Endometrial microvascular endothelial cells (primary cell): ENCODE data around the gene CFAP74. TPM values are rescaled to one million over a fixed set of nuclear protein-coding genes. Genes with fewer than 3 reads are reported as not detected.

ENCODE experiments used
- in situ Hi-C: cut with HindIII; loops from 2 replicates; pipeline ENCODE4 v1.10.0; 2017; ENCODE audit warnings: low sequenced_read_pairs, low pct_unique_long_range_greater_than_20kb; ENCODE audit errors: inconsistent ontology term
- total RNA-seq: library from RNA; depleted of rRNA; stranded (reverse); fragments of >200 nt; gene quantifications from one replicate; pipeline ENCODE4 v1.2.3, GENCODE V29; 2015; ENCODE audit errors: inconsistent ontology term

Gene CFAP74
- total RNA-seq, 1 donor from 2014 or later = not detected

DNA sequence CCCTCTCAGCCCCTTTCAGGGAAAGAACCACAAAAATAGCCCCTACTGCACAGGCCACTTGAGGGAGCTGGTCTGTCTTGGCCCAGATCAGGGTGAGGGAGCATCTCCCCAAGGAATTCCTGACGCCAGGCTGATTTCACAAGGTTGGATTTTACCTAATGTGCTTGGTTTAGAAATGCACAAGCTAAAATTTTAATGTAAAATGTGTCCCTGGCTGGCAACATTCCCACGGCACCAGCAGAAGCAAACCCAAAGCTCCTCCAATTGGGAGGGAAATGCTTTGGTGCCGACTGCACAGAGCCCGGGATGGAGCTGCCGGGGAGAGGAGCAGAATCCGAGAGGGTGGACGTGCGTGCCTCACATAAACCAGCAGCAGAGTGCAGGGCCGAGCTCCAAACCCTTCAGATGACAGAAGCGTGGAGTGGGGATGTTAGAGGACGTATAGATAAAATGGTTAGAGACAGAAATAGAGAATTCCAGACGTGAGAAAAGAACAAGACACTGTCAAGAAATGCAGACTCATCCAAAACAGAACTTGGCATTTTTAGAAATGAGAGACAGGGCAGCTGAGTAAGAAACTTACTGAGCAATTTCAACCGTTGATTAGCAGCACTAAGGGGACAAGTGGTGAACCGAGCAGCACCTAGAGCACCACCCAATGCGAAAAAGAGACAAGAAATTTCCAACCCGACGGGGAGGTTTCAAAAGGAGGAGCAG lies 42.9 kb downstream of the CFAP74 start:
- in situ Hi-C loops = no loop called here

DNA sequence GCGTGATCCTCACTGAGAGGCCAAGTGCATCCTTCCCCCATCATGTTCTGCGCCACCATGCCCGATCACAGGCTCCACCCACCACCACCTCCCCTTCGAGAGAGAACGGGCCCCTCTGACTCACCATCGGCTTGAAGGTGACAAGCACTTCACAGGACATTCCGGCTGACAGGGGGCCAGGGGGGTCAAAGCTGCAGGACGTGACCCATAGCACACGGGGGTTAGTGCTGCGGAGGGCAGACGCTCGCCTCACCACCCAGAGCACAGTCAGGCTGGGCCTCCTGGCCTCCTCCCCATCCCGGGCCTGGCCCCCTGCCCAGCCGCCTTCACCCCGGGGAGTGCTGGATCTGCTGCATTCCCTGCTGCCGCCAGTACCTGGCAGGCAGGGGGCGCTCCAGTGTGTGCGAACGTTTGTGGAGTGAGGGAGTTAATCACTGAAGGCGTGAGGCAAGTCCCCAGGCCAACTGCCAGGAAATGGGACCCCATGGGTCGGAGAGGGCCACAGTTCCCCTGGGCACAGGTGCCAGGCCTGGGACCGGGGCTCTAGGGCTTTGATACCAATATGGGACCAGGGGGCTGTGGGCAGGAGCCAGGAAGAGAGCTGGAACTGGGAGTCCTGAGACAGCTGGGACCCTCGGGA lies 43.6 kb downstream of the CFAP74 start:
- in situ Hi-C loops = no loop called here

DNA sequence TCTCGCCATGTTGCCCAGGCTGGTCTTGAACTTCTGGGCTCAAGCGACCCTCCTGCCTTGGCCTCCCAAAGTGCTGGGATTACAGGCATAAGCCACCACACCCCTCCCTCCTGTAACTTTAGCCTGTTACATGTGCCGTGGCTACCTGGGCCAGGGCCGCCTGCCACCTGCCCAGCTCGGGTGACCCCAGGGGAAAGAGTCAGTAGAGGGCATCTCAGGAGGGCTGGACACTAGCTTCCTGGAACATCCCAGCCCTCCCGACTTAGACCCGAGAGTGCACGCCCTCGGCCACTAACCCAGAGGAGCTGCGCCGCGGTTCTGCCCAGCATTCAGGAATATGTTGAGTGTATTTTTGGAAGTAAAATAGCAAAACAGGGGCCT lies 44.1 kb downstream of the CFAP74 start:
- in situ Hi-C loops = no loop called here

DNA sequence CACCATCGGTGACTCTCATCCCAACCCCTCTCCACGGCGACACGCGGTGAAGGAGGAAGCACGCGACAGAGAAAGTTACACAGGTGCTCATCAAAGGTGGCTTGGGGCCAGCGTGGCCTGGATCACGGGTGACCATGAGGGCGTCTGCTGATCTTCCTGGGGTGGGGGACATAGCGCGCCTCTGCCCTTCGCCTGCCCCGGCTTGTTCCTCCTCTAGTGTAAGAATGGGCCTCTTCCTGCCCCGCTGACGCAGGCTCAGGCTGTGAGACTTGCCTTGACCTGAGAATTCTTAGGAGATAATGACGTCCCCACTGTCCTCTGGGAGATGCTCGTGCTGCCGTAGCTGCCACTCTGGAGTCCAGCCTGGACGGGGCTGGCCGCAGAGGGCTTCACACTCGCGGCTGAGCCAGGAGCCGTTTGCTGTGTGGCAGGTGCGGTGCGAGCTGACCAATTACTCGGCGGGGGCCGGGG lies 45.5 kb downstream of the CFAP74 start:
- in situ Hi-C loops = no loop called here

DNA sequence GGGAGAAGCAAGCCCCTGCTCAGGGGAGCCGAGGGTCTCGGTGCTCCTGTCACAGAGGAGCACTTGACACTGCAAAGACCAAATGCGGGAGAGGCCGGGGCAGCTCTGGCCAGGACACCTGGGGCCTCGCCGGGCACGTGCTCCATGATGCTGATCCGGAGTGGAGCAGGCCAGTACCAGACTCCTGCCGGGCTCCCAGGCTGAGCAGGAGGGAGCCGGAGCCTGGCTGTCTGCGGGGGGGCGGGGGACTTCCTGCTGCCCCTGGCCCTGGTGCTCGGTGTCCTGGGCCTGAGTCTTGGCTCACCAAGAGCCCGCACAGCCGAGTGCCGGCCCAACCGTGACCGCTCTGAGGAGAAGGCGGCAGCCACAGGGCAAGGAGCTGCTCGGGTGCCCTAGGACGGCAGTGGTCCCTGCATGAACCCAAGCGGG lies 46.0 kb downstream of the CFAP74 start:
- in situ Hi-C loops = no loop called here

DNA sequence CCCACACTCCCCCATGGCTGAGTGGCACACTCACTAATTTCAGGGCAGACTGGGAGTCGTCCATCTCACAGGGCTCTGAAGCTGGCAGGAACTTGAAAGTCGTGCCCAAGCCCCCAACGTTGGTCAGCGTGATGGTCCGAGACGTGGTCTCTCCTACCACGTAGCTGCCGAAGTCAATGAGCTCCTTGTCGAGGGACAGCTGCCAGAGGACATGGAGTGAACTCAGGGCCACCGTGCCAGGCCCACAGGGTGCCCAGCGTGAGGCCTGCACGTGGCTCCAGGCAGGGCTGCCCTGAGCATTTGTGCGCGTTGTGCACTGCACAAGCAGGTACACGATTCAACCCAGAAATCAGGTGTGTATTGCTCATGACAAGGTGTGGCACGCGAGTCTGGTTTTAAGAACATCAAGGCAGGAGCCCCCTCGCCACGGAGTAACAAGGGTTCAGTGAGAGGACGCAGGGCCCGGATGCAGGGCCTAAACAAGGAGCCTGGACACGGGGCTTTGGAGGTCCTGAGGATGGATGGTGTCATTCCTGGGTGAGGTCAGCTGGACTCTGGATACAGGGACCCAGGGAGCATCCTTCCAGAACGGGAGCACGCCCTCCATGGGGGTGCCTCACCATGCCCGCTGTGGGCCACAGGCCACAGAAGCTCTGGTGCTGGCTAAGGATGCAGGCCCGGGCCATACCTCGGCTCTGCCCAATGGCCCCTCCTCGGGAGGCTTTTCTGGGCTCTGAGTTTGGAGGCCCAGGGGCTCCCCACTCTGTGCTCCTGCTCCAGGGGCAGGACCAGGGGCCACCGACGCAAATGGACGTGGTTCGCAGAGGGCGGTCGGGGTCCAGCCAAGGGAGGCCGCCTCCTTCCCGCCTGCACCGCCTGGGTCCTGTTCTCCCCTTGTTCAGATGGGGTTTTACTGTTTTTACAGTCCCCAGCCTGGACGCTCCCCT lies 46.7 kb downstream of the CFAP74 start:
- in situ Hi-C loops = no loop called here

DNA sequence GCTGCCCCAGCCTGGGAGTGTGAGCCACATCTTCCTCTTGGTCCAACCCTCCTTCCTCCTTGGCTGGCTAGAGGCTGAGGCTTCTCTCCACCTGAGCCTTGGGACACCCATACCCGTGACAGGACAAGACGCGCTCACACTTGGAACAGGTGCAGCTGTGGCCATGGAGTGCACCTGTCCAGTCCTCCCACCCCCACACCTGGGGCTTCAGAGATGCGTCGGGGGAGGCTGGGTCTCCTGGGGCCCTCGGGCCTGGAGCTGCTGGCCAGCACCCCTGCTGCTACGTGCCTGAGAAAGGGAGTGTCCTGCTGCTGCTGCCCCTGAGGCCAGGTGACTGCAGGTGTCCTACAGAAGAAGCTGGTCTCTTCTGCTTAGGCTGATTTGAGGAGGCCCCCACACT lies 47.5 kb downstream of the CFAP74 start:
- in situ Hi-C loops = no loop called here

DNA sequence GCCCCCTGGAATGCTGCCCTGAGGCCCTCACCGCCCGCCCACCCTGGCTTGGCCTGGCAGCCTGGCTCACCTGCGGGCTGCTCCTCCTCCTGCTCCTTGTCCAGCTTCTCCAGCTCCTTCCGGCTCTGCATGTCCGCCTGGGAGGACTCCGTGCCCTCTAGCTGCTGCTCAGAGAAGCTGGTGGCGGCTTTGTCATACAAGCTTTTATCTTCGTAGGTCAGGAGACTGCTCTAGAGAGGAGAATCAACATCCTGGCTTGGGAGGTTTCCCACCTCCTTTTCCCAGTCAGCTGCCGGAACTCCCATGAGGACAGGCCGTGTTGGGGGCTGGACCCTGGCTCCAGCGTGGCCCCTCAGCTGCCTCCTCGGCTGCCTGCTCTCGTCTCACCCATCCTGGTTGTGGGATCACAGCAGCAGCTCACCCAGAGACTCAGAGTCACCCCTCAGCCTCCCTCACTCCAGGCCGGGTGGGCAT lies 47.9 kb downstream of the CFAP74 start:
- in situ Hi-C loops = no loop called here

DNA sequence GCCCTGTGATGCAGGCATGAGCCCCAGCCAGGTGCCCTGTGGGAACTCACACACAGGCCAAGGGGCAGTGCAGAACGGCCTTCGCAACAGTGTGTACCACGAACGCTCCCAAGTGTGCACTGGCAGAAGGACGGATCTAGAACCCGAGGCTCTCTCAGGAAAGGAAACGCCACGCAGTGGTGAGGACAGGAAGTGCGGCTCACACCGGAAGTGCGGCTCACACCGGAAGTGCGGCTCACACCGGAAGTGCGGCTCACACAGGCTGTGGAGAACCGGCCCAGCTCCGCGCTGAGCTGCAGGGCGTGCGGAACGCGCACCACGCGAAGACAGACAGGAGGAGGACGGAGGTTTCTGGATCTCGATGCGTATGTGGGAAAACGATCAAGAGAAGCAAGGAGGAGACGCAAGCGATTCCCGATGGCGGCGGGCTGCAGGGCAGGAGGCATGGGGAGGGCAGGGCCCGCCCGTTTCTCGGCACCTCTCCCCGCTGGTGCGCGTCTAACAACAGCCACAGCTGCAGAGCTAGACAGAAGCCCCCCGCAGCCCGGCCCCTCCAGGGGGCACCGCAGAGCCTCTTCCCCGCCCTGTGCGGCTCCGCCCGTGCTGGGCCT lies 48.6 kb downstream of the CFAP74 start:
- in situ Hi-C loops = no loop called here

DNA sequence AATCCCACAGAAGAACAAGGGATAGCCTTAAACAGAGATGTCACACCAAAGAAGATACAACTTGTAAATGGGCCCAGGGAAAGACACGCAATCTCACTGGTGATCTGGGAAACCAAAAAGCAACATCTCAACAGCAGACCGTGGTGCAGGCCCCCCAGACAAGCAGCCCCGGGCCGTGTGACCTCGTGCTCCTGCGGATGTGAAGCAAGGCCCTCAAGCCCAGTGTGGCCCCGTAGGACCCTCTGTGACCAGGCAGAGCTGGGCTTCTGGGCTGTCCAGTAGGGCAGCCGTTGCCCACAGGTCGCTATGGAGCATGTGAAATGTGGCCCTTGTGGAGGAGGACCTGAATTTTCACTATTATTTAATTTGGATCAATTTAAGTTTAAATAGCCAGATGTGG lies 49.6 kb downstream of the CFAP74 start:
- in situ Hi-C loops = no loop called here

DNA sequence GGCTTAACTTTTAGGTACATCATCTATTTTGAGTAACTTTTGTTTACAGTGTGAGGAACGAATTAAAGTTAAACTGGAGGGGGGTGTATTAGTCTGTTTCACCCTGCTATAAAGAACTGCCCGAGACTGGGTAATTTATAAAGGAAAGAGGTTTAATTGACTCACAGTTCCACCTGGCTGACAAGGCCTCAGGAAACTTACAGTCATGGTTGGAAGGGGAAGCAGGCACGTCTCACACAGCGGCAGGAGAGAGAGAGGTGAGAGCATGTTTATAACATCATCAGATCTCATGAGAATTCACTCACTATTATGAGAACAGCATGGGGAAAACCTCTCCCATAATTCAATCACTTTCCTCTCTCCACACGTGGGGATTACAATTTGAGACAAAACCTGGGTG lies 52.6 kb downstream of the CFAP74 start:
- in situ Hi-C loops = no loop called here

DNA sequence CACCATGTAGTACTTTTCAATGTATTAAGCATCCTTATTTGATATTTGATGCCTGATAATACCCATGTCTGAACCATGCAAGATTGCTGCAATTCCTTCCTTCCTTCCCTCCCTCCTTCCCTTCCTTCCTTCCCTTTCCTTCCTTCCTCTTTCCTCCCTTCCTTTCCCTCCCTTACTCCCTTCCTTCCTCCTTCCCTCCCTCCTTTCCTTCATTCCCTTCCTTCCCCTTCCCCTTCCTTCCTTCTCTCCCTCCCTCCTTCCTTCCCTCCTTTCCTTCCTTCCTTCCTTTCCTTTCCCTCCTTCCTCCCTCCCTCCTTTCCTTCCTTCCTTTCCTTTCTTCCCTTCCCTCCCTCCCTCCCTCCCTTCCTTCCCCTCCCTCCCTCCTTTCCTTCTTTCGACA lies 54.8 kb downstream of the CFAP74 start:
- in situ Hi-C loops = loop anchor here (25.0 kb wide), 1 partner anchor 214 kb away; no protein-coding TSS in a partner anchor

DNA sequence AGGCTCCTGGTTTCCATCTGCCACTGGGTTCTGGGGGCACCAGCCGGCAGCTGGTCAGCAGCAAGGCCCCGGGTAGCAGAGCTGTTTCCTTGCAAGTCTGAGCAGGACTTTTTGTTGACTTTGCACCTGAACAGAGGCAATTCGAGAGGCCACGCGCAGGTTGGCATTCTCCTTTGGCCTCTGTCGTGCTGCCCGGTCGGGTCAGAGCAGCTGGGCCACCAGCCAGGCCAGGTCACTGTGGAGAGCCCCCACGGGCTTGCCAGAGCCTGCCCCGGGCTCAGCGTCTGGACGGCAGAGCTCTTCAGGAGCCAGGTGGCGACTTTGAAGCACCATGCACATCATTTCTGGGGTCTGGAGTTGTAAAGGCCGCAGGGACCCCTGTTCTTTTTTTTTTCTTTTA lies 56.1 kb downstream of the CFAP74 start:
- in situ Hi-C loops = loop anchor here (25.0 kb wide), 1 partner anchor 215 kb away; no protein-coding TSS in a partner anchor

DNA sequence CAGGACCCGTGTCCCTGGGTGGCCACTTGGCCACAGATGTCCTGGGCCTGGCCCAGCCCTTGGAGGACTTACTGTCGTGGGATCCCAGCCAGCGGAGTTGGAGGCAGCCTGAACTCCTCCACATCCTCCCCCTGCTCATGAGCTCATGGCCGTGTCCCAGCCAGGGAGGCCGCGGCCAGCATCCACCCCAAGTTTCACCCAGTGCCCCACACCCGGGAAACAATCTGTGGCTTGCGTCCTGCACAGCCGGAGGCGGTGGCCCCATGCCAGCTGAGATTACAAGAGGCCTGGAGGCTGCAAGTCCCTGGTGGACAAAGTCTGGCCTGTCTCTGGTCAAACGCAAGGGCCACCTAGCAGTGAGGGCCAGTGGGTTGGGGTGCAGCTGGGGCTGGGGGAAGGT lies 57.0 kb downstream of the CFAP74 start:
- in situ Hi-C loops = loop anchor here (25.0 kb wide), 1 partner anchor 216 kb away; no protein-coding TSS in a partner anchor

DNA sequence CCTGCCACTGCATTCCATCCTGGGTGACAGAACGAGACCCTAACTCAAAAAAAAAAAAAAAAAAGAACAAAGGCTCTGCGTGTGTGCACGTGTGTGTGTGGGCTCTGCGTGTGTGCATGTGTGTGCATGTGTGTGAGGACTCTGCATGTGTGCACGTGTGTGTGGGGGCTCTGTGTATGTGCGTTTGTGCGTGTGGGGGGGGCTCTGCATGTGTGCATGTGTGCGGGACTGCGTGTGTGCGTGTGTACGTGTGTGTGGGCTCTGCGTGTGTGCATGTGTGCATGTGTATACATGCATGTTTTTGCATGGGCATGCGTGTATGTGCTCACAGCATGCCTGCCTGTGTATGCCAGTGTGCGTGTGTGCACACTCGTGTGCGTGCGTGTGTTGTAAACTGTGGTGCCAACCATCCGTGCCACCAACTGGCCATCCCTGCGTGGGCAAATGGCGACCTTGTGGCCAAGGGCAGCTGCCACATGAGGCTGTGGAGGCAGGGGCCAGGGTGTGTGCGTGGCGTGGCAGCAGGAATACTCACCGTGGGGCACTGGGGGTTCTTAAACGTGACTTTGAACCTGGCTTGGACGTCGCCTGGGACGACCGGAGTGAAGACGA lies 57.7 kb downstream of the CFAP74 start:
- in situ Hi-C loops = loop anchor here (25.0 kb wide), 1 partner anchor 216 kb away; no protein-coding TSS in a partner anchor

DNA sequence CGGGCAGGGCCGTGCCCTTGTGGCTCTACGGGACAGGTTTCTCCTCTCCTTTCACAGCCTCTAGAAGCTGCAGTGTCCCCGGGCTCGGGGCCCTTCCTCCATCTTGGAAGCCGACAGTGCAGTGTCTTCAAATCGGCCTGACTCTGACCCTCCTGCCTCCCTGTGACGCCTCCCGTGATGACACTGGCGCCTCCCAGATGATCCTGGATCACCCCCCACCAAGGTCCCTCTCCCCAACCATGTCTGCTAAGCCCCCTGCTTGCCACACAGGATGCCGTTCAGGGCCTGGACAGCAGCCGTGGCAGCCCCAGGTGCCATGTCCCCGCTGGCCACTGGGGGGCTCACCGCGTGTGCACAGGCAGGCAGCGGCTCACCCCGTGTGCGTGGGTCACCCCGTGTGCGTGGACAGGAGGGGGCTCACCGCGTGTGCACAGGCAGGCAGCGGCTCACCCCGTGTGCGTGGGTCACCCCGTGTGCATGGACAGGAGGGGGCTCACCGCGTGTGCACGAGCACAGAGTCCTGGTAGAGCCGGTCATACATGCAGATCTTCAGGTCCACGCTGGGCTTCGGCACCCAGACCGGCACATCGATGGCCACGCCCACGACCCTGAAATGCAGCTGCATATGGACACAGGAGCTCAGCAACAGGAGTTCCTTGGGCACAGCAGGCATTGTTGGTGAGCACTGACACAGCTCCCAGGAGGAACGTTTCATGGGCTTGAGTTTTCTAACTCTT lies 59.6 kb downstream of the CFAP74 start:
- in situ Hi-C loops = loop anchor here (25.0 kb wide), 1 partner anchor 218 kb away; no protein-coding TSS in a partner anchor

DNA sequence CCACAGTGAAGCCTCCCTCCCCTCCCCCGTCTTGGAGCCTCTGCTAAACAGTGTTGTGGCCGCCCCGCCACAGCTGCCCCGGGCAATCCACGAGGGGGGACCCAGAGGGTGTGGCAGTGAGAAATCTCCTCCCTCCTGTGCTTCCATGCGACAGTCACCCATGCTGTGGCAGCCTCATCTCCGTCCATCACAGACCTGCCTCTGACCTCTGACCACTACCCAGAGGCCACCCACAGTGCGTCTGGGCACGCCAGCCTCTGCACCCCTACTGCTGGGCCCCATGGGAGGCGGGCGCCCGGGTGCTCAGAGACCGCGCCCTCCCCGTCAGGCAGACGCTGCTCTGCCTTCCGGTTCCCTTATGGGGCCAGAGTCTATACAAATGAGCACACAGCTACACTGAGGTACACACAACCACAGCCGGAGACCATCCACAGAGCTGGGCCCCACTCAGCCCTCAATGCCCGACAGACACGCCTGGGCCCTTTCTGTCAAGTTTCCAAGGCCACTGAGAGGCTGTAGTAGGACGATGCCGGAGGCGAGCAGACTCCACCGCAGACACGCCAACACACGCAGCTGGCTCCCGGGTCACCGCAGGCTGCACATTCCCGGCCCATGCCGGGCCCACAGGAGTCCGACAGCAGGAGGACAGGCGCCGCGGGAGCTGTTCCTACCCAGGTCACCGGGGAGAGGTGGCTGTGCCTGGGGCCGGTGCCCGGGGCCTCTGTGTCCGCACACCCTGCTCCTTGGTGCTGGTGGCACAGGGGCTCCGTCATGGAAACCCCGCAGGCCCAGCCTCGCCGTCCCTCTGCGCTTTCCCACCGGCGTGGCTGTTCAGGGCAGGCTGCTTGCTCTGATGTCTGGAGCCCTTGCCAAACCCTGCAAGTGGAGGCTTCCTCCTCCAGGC lies 60.6 kb downstream of the CFAP74 start:
- in situ Hi-C loops = loop anchor here (25.0 kb wide), 1 partner anchor 219 kb away; no protein-coding TSS in a partner anchor
